ENCODE data around the gene FTCD. TPM values are rescaled to one million over a fixed set of nuclear protein-coding genes. Genes with fewer than 3 reads are reported as not detected.

Gene FTCD
- total RNA-seq, 2 experiments from 2014 or later, result 0.16 to 0.23 TPM

GRCh38 chr21:46094401-46095082 is 60.8 kb downstream of the FTCD start:
- CTCF ChIA-PET, result no interaction called here
- ATAC-seq, result no peak
- Mint-ChIP-seq H3K27me3 (peaks cover 5% of the 10 kb centered on the region), H3K36me3 (ENCODE audit: low read depth) (no peaks in the 10 kb centered on the region), H3K4me3 (no peak overlapping the region), H3K9me3 (ENCODE audit: low read depth) (peaks cover 8% of the 10 kb centered on the region), H3K4me1 (peaks cover 2% of the 10 kb centered on the region), H3K27ac (no peak overlapping the region)
- intact Hi-C loops (cut with DNase I, micrococcal nuclease), result loop anchor here in 1 of 2 experiments (5.0 kb wide), 1 partner anchor 122 kb away; no protein-coding TSS in a partner anchor
- POLR2A ChIA-PET, result no interaction called here
- no peak for DNase-seq

GRCh38 chr21:46093668-46094400 is 61.5 kb downstream of the FTCD start:
- ChIA-PET CTCF (no interaction called here), POLR2A (no interaction called here)
- ATAC-seq (no peak), DNase-seq (no peak)
- peaks cover 3% of the 10 kb centered on the region for H3K27me3 Mint-ChIP-seq
- no peaks in the 10 kb centered on the region for H3K4me1 Mint-ChIP-seq
- H3K27ac Mint-ChIP-seq, result no peak overlapping the region
- no peak overlapping the region for H3K4me3 Mint-ChIP-seq
- intact Hi-C loops (cut with DNase I, micrococcal nuclease), result no loop called here
- H3K9me3 Mint-ChIP-seq (ENCODE audit: low read depth), result peaks cover 8% of the 10 kb centered on the region
- no peaks in the 10 kb centered on the region for H3K36me3 Mint-ChIP-seq (ENCODE audit: low read depth)

GRCh38 chr21:46092811-46093667 is 62.3 kb downstream of the FTCD start:
- Mint-ChIP-seq H3K36me3 (ENCODE audit: low read depth) (no peaks in the 10 kb centered on the region), H3K9me3 (ENCODE audit: low read depth) (peaks cover 16% of the 10 kb centered on the region), H3K27ac (no peak overlapping the region), H3K4me1 (no peaks in the 10 kb centered on the region), H3K4me3 (no peak overlapping the region), H3K27me3 (peaks cover 3% of the 10 kb centered on the region)
- CTCF ChIA-PET, result no interaction called here
- POLR2A ChIA-PET, result no interaction called here
- intact Hi-C loops (cut with DNase I, micrococcal nuclease), result no loop called here
- ATAC-seq (no peak), DNase-seq (no peak)

- no peak for ATAC-seq
- no peaks in the 10 kb centered on the region for H3K36me3 Mint-ChIP-seq (ENCODE audit: low read depth)
- H3K27me3 Mint-ChIP-seq, result peaks cover 3% of the 10 kb centered on the region
- H3K4me3 Mint-ChIP-seq, result no peak overlapping the region
- POLR2A ChIA-PET, result no interaction called here
- CTCF ChIA-PET, result no interaction called here
- H3K27ac Mint-ChIP-seq, result no peak overlapping the region
- H3K9me3 Mint-ChIP-seq (ENCODE audit: low read depth), result peaks cover 16% of the 10 kb centered on the region
- no peak for DNase-seq
- no peaks in the 10 kb centered on the region for H3K4me1 Mint-ChIP-seq
- intact Hi-C loops (cut with DNase I, micrococcal nuclease), result no loop called here
Measured at GRCh38 chr21:46092026-46092764, 63.2 kb downstream of the FTCD start.

- POLR2A ChIA-PET, result no interaction called here
- H3K36me3 Mint-ChIP-seq (ENCODE audit: low read depth), result no peaks in the 10 kb centered on the region
- no peak for DNase-seq
- H3K4me3 Mint-ChIP-seq, result no peak overlapping the region
- intact Hi-C loops (cut with DNase I, micrococcal nuclease), result no loop called here
- CTCF ChIA-PET, result no interaction called here
- peaks cover 21% of the 10 kb centered on the region for H3K9me3 Mint-ChIP-seq (ENCODE audit: low read depth)
- H3K27ac Mint-ChIP-seq, result no peak overlapping the region
- H3K4me1 Mint-ChIP-seq, result no peaks in the 10 kb centered on the region
- H3K27me3 Mint-ChIP-seq, result peaks cover 3% of the 10 kb centered on the region
- ATAC-seq, result no peak
Measured at GRCh38 chr21:46091631-46092025, 63.8 kb downstream of the FTCD start.

- ATAC-seq (no peak), DNase-seq (no peak)
- Mint-ChIP-seq H3K36me3 (ENCODE audit: low read depth) (no peaks in the 10 kb centered on the region), H3K4me3 (no peak overlapping the region), H3K27ac (no peak overlapping the region), H3K27me3 (peaks cover 3% of the 10 kb centered on the region), H3K9me3 (ENCODE audit: low read depth) (peaks cover 21% of the 10 kb centered on the region), H3K4me1 (no peaks in the 10 kb centered on the region)
- intact Hi-C loops (cut with DNase I, micrococcal nuclease), result no loop called here
- POLR2A ChIA-PET, result no interaction called here
- CTCF ChIA-PET, result no interaction called here
Measured at GRCh38 chr21:46091118-46091517, 64.3 kb downstream of the FTCD start.

- ATAC-seq (no peak), DNase-seq (no peak)
- ChIA-PET POLR2A (no interaction called here), CTCF (no interaction called here)
- Mint-ChIP-seq H3K27me3 (peaks cover 3% of the 10 kb centered on the region), H3K27ac (no peak overlapping the region), H3K4me3 (no peak overlapping the region), H3K9me3 (ENCODE audit: low read depth) (peaks cover 24% of the 10 kb centered on the region), H3K36me3 (ENCODE audit: low read depth) (no peaks in the 10 kb centered on the region), H3K4me1 (no peaks in the 10 kb centered on the region)
- intact Hi-C loops (cut with DNase I, micrococcal nuclease), result no loop called here
Measured at GRCh38 chr21:46089285-46089684, 66.1 kb downstream of the FTCD start.

GRCh38 chr21:46088189-46088588 is 67.2 kb downstream of the FTCD start:
- no peaks in the 10 kb centered on the region for H3K4me1 Mint-ChIP-seq
- H3K36me3 Mint-ChIP-seq (ENCODE audit: low read depth), result no peaks in the 10 kb centered on the region
- CTCF ChIA-PET, result no interaction called here
- POLR2A ChIA-PET, result no interaction called here
- peaks cover 3% of the 10 kb centered on the region for H3K27me3 Mint-ChIP-seq
- no peak for DNase-seq
- peaks cover 24% of the 10 kb centered on the region for H3K9me3 Mint-ChIP-seq (ENCODE audit: low read depth)
- H3K4me3 Mint-ChIP-seq, result no peak overlapping the region
- no peak for ATAC-seq
- no peak overlapping the region for H3K27ac Mint-ChIP-seq
- intact Hi-C loops (cut with DNase I, micrococcal nuclease), result no loop called here

- CTCF ChIA-PET, result no interaction called here
- peaks cover 3% of the 10 kb centered on the region for H3K27me3 Mint-ChIP-seq
- DNase-seq (no peak), ATAC-seq (no peak)
- POLR2A ChIA-PET, result no interaction called here
- intact Hi-C loops (cut with DNase I, micrococcal nuclease), result no loop called here
- H3K4me1 Mint-ChIP-seq, result no peaks in the 10 kb centered on the region
- no peak overlapping the region for H3K27ac Mint-ChIP-seq
- peaks cover 24% of the 10 kb centered on the region for H3K9me3 Mint-ChIP-seq (ENCODE audit: low read depth)
- H3K4me3 Mint-ChIP-seq, result no peak overlapping the region
- H3K36me3 Mint-ChIP-seq (ENCODE audit: low read depth), result no peaks in the 10 kb centered on the region
Measured at GRCh38 chr21:46087641-46088040, 67.7 kb downstream of the FTCD start.

Measured in activated CD4-positive, alpha-beta T cell treated with anti-CD3 and anti-CD28 coated beads for 36 hours (primary cell).